ENCODE measurements around the gene ACTRT2.

The ACTRT2 gene

DNA sequence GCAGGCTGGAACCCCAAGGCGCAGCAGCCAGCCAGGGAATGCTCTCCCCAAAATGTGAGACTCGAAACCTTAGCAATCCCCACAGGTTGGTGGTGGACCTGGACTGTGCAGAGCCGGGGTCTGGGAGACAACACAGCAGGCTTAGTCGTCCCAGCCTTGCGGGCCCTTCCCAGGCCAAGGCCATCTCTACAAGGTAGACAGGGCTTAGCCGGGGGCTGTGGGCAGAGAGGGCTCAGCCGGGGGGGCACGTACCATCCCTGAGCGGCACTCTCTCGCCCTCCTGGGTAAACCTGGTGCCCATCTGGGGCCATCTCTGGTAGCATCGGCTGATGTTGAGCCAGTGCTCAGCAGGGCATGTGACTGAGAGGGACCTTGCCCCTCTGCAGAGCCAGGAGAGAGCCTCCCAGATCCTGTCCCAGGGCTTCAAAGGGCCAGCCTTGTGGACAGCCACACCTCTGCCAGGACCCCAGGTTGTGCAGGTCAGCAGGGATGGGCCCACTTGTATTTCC is 2.2 kb upstream of the ACTRT2 start:
- no peak for DNase-seq

DNA sequence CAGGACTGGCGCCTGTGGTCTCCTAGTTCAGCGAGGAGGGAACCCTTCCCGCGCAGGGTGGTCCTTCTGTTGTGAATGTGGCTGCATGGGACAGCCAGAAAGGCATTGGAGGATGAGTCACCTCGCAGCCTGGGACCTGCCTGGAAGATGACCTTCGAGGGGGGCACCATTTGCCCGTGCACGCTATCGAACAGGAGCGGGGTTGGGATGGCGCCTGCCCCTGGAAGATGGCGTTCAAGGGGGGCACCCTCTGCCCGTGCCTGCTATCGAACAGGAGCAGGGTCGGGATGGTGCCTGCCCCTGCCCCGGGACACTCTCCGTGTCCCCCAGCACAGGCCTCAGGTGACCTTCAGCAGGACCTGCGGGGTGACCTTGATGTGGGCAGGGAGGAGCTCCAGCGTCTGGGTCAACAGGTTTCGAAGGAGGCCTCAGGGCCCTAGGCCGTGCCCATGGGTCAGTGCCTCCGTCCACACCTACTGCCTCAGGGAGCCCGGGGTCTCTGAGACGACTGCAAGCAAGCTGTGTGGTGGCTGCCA is 1.7 kb upstream of the ACTRT2 start:
- DNase-seq = no peak

DNA sequence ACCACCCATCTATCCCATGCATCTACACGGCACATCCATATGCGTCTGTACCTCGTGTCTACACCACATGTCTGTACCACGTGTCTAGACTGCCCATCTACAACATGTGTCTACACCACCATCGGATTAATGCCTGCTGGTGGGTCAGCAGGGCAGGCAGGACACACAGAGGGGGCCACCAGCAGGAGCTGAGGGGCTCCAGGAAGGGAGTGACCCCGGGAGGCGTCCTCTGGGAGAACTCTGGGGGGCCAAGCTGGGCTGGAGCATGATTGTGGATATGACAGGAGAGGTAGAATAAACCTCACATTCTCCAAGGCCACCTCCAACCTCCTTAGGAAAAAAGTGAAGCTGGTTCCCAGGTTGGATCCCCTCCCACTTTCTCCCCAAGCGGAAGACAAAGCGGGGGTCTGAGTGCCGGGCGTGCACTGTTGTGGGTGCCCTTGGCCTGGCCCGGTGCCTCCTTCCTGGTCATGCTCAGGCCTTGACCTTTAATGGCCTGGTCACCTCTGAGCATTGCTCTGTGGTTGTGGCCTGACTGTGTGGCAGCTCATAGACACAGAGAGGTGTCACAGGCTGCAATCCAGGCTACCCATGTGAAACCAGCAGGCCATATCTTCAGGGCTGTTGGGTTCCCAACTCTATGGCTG is 881 bp upstream of the ACTRT2 start:
- DNase-seq = no peak

DNA sequence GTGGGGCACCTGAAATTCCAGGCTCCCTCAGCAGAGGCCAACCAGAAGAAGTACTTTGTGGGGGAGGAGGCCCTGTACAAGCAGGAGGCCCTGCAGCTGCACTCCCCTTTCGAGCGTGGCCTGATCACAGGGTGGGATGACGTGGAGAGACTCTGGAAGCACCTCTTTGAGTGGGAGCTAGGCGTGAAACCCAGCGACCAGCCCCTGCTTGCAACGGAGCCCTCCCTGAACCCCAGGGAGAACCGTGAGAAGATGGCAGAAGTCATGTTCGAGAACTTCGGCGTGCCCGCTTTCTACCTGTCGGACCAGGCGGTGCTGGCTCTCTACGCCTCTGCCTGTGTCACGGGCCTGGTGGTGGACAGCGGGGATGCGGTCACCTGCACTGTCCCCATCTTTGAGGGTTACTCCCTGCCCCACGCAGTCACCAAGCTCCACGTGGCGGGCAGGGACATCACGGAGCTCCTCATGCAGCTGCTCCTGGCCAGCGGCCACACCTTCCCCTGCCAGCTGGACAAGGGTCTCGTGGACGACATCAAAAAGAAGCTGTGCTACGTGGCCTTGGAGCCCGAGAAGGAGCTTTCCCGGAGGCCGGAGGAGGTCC is 634 bp downstream of the ACTRT2 start:
- DNase-seq = no peak

DNA sequence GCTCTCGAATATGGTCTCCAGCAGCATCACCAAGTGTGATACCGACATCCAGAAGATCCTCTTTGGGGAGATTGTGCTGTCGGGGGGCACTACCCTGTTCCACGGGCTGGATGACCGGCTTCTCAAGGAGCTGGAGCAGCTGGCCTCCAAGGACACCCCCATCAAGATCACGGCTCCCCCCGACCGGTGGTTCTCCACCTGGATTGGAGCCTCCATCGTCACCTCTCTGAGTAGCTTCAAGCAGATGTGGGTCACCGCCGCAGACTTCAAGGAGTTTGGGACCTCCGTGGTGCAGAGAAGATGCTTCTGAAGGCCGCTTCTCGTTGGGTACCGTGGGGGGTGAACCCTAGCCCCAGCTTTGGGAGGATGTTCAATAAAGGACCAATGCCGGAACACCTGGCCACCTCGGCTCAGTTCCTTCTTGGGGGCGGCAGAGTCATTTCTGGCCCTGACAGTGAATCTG is 1.3 kb downstream of the ACTRT2 start:
- no peak for DNase-seq

DNA sequence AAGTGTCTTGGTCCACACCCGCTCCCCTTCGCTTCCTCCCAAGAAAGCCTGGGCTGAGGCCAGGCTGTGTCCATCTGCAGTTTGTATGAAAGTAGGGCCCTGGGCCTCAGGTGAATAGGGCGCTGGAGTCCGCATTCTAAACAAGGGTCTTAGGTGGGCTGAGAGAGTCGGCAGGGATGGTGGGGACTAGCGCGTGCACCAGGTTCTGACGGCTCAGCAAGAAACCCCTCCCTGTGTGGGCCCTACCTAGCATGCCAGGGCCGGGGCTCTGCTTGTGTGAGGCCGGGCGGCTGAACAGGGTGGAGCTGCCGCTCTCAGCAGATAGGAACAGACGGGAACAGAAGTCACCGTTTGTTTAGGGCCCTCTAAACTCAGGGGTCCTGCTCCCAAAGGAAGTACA is 1.7 kb downstream of the ACTRT2 start:
- no peak for DNase-seq

DNA sequence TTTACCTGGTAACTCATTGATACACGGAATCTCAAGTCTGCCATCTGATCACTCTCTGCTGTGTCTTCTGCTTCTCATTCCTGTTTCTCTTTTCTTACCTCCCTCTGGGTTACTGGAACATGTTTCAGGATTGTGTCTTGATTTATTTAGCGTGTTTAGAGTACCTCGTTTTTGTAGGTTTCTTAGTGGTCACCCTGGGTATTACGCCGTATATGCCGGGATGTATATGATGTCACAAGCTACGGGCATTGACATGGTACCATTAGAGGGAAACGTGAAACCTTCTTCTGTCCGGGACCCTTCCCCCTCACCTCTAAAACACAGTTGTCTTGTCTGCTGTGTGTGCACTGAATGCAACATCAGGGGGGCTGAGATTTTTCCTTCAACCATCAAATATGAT is 2.8 kb downstream of the ACTRT2 start:
- DNase-seq = no peak

DNA sequence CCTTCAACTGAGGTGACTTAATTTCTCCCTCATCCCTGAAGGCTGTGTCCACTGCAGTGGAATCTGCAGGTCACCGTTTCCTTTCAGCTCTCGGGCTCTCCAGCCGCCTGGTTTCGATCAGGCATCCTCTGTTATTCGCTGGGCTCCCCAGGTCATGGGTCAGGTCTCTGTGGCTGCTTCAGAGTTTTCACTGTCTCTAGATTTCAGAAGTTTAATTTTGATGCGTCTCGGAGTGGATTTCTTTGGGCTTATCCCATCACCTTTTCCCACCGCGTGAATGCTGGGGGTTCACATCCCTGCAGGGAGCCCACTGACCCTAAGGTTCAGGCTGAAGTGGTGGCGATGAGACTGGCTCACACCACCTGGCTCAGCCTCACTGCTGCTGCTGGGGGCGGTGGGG is 3.3 kb downstream of the ACTRT2 start:
- no peak for DNase-seq

DNA sequence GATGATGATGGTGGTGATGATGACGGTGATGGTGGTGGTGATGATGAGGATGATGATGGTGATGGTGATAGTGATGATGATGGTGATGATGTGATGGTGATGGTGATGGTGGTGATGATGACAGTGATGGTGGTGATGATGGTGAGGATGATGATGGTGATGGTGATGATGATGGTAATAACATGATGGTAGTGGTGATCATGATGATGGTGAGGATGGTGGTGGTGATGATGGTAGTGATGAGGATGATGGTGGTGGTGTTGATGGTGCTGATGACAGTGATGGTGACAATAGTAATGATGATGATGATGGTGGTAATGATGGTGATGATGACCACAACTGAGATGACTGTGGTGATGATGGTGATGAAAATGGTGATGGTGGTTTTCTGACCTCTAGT is 4.9 kb downstream of the ACTRT2 start:
- no peak for DNase-seq

DNA sequence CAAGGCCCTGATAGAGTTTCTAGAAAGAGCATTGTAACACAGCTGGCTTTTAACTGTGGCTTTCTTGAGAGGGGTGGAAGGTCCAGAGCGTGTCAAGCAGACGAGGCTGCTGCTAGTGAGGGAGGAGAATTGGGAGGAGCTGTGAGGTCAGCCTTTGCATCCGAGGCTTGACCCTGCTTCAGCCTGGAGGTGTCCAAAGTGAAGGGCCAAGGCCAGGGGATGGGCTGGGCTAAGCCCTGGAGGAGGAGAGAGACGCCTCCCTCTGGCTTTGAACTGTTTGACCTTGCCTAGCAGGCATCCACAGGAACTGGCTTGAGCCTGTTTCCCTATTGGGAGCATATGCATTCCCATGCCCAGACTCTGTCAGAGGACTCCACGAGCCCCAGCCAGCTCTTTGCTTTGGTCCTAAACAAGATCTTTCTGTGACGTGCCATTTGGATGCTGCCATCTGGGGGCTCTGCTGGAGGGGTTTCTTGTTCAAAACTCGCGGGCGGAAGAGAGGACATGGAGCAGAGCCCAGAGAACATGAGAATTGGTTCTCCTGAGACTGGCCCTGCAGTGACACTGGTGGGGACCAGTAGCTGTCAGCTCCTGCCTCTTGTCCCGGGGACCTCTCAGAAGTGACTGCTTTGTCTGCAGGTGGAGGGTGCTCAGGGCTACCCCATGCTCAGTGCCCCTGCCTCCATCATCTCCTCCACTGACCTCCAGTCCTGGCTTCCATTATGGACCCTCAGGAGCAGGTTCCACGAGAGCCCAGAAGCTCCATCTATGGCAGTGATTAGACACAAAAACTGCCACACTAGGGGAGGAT is 5.5 kb downstream of the ACTRT2 start:
- no peak for DNase-seq

DNA sequence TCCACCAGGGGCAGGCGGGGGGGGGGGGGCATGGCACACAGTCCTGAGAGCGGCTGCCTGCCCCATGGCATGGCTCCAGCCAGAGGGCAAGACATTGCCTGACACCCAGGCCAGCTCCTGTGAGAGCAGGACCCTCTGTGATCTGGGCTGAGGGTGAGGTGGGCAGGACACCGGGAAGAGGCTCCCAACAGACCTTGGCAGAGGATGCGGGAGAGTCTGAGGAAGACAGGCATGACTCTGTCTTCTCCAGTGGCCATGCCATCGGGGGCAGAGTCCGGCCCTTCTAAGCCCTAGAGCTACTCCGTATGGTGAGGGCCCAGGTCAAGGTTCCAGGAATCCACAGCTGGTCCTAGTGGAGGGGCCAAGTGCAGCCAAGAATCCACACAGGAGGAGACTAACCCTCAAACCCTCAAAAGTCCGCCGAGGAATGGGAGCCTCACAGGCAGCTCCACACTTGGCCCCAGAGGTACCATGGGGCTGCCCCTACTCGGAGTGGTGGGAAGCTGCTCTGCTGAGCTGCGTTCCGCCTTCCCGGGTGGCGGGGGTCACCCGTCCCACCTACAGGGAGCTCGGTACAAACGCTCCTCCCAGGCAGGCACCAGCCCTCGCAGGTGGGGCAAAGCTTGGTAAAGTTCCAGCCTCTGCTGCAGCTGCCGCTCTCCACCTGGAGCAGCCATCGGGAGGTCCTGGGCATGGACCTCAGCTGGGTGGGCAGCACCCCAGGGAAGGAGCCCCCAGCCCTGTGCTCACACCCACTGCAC is 6.5 kb downstream of the ACTRT2 start:
- no peak for DNase-seq

DNA sequence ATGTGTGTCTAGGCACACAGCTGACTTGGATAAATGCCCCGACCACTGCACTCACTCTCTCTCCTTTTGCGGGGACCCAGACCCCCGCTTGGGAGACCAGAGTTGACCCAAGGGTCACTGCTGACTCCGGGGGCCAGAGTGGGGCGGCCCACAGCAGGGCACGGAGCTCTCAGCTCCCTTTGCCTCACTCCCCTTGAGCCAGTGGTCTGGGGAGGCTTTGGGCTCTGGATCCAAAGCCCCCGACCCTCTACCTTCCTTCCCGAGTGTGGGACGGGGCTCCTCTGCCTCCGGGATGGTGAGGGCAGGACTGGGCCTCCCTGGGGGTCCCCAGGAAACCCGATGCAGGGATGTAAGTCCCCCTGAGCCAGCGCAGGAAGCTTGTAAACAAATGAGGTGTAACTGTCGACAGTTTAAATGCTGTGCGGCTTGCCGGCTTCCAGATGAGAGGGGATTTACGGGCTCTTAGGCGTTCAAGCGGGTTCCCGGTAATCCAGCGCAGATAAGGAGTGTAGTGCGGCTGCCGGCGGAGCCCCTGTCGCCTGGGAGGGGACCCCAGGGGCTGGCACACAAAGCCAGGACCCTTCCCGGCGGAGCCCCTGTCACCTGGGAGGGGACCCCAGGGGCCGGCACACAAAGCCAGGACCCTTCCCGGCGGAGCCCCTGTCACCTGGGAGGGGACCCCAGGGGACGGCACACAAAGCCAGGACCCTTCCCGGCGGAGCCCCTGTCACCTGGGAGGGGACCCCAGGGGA is 7.4 kb downstream of the ACTRT2 start:
- no peak for DNase-seq

DNA sequence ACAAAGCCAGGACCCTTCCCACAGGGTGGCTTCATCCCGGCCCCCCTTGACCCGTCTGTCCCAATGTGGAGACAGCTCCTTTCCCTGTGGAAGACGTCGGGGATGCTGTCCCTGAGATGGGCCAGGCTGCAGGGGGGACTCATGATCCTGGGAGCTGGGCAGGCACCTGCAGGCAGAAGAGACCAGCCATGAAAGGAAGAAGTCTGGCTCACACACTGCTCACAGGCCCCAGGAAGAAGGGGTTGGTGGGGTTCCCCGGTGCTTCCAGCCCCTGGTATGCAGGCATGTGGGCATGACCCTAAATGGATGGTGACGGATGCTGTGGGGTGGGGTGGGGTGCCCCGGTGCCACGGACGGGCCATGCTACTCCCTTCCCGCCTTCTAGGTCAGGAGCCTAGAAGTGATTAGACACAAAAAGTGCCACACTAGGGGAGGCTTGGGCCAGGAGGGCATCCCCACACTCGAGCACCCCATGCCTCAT is 8.3 kb downstream of the ACTRT2 start:
- no peak for DNase-seq

DNA sequence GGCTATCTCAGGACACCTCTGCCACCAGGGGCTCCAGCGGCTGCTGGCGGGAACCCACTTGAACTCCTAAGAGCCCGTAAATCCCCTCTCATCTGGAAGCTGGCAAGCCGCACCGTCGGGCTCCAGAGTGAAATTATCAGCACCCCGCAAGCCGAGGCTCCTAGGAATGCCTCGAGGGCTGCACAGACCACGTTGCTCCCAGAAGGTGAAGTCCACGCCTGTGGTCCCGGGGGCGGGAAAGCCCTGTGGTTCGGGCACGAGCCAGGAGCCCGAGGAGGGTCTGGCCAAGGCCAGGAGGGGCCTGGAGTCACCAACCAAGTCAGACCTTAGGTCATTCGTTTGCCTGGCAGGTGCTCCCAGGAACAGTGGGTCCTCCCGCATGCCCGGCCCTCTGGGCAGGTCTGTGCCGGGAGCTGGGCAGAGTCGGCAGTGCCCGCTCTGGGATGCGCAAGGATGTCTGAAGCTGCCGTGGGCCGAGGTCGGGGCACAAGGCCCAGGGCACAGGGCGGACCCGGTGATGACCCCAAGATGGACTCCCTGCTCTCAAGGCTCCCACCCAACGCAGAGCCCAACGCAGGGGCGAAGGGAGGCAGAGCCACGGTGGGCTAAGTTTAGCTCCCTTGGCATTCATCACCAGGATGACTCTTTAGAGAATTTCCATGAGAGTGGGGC is 8.9 kb downstream of the ACTRT2 start:
- DNase-seq = no peak

DNA sequence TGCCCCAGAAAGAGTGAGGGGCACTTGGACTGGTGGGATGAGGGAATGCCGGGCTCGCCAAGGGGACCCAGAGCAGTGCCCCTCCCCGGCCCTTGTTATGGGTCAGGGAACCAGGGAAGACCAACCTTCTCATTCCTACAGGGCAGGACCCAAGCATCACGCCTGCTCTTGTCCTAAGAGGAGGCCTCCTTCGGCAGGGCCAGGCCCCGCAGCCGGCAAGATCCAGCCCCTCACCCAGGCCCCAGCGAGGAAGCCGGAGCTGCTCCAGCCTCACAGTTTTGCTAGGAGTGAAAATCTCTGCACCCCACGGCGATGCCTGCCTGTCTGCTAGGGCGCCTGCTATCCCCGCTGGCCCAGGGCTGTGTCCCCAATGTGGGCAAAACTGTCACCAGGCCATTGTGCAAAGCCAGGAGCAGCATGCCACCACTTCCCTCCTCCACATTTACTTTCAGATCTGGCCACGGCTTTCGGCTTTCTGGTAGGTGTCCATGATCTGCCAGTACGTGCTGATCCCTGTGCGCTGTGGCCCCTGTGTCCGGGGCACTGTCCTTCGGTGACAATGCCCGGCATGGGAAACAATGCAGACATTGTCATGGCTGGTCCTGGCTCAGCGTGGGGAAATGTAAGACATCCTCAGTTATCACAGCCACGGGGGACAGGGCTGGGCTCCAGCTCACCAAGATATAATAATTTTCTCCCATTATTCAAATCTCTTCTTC is 9.6 kb downstream of the ACTRT2 start:
- DNase-seq = no peak

DNA sequence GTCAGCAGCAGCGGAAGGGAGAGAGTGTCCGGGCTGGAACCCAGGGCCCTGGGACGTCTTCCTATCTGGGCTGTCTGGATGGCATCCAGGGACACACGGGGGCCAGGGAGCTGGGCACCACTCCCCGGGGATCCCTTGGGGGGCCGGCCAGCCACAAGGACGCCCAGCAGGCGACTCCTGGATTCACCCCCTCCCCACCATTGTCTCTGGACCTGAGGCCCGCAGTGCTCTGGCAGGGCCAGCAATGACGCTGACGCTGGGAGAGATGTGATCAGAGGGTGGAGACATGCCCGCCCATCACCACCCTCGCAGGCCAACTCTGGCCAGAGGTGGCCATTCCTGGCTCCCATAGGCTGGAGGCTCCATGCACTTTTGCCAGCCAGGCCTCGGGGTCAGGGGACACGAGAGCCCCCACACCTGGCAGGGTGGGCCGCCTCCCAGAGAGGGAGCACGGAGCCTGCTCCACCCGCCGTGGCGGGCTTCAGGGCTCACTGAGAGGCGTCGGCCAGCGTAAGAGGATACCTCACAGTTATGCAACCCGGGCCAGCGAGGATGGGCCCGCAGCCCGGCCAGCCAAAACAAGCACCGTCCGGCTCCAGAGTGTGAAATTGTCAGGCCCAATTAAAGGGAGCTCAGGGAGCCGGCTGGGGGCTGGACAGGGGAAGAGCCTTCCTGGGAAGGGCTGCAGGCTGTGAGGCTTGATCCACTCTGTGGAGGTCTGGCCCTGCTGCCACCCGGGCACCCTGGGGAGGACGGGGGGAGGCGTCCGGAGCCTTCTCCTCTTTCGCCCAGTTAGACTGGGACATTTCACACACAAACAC is 10.3 kb downstream of the ACTRT2 start:
- no peak for DNase-seq

DNA sequence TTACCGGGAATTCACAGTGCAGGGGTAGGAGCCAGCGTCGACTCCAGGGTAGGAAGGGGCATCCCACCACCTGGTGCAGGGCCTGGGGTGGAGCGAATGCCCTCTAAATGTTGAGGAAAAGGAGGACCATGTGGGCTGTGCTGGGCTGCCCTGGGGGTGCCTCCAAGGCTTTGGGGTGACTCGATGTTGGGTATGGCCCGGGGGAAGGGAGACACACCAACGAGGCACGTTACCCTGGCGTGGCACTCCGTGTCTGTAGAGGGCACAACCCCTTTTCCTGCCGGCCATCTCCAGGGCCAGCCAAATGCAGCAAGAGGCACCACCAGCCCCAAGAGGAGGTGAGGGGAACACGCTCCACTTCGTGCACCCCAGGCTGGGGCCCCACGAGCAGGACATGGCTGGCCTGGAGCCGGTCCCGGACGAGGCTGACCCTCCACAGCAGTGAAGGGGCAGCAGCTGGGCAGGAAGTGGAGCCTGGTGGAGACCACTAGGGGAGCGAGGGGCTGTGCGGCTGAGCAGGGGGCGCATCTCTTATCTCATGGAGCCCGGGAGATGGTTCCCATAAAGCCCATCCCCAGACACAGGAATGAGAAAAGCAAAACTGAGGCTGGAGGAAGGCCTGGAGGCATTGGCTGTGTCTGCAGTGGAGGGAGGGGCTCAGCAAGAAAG is 11.2 kb downstream of the ACTRT2 start:
- no peak for DNase-seq

DNA sequence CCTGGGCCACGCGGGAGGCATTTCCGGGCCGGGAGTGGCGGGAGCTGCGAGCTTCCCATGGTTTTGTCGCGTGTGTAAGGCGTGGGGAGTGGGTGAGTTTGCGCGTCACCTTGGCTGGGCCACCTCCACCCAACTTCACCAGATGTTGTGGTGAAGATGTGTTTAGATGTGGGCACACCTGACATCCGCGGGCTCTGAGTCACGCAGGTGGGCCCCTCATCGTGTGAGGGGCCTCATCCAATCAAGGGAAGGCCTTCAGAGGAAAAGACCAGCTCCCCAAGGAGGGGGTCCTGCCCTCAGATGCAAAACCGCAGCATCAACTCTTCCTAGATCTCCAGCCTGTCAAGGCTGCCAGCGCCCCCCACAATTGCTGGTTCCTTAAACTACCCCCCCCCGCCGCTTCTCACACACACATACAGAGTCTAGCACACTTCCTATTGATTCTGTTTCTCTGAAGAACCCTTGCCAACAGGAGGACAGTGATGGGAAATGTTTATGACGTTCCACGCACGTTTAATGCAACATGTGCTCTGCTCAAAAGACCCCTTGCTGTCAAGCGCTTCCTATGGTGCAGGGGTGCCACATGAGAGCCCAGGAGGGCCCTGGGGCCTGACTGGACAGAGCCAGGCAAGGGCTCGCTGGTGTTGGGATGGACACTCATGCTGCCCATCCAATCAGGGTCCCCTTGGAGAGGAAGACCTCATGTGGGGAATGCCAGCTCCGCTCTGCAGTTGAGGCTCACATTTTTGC is 11.9 kb downstream of the ACTRT2 start:
- DNase-seq = no peak

DNA sequence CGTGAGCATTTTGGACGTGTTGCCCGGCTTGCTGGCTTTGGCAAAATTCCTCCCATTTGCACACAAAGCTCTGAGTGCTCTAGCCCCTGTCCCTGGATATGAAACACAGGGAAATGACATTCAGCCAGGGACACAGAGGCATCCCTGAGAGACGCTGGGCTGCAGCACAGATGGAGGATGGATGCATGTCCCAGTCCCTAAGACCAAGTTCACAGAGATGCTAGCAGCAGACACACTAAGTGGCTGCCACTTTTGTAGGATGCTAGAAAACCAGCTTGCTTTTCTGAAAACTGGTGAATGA is 12.5 kb downstream of the ACTRT2 start:
- DNase-seq = no peak
